ENCODE measurements around the gene KISS1.

Gene KISS1

GRCh38 chr1:204221271-204221670, 25.0 kb upstream of the KISS1 start:
- POLR2A ChIA-PET, result no interaction called here
- H3K4me3 ChIP-seq (ENCODE audit: low read depth, low read length), result no peak overlapping the region
- no peak for DNase-seq (ENCODE audit: low read depth, low spot score)
- no peak for TF ChIP-seq CTCF (IDR thresholded peaks at IDR 0.05; ENCODE audit: insufficient read depth, low read length, missing control alignments)
- CTCF ChIA-PET, result interaction anchor here (1.0 kb wide), 1 partner anchor 14 kb away, joined by 3 read pairs; no protein-coding TSS in a partner anchor

GRCh38 chr1:204219971-204220616, 23.8 kb upstream of the KISS1 start:
- DNase-seq (ENCODE audit: low read depth, low spot score), result no peak
- no peak overlapping the region for H3K4me3 ChIP-seq (ENCODE audit: low read depth, low read length)
- ChIA-PET CTCF (interaction anchor here (0.9 to 8.1 kb wide), 6 partner anchors 13 to 141 kb away, joined by 3 to 319 read pairs (median 24); partner anchors contain the start of gene PLEKHA6), POLR2A (no interaction called here)
- no peak for TF ChIP-seq CTCF (IDR thresholded peaks at IDR 0.05; ENCODE audit: insufficient read depth, low read length, missing control alignments)

GRCh38 chr1:204218552-204218951, 22.3 kb upstream of the KISS1 start:
- CTCF ChIA-PET, result interaction anchor here (2.2 to 8.1 kb wide), 5 partner anchors 10 to 143 kb away, joined by 7 to 319 read pairs (median 40); partner anchors contain the start of gene PLEKHA6
- no peak overlapping the region for H3K4me3 ChIP-seq (ENCODE audit: low read depth, low read length)
- DNase-seq (ENCODE audit: low read depth, low spot score), result no peak
- no peak for TF ChIP-seq CTCF (IDR thresholded peaks at IDR 0.05; ENCODE audit: insufficient read depth, low read length, missing control alignments)
- POLR2A ChIA-PET, result no interaction called here

- DNase-seq (ENCODE audit: low read depth, low spot score), result no peak
- POLR2A ChIA-PET, result no interaction called here
- no peak for TF ChIP-seq CTCF (IDR thresholded peaks at IDR 0.05; ENCODE audit: insufficient read depth, low read length, missing control alignments)
- H3K4me3 ChIP-seq (ENCODE audit: low read depth, low read length), result no peak overlapping the region
- CTCF ChIA-PET, result interaction anchor here (1.4 to 8.1 kb wide), 7 partner anchors 11 to 589 kb away, joined by 3 to 319 read pairs (median 40); partner anchors contain the start of gene PLEKHA6
Measured at GRCh38 chr1:204217648-204218000, 21.3 kb upstream of the KISS1 start.

- TF ChIP-seq CTCF (IDR thresholded peaks at IDR 0.05; ENCODE audit: insufficient read depth, low read length, missing control alignments), result no peak
- H3K4me3 ChIP-seq (ENCODE audit: low read depth, low read length), result no peak overlapping the region
- ChIA-PET POLR2A (no interaction called here), CTCF (interaction anchor here (1.0 to 8.1 kb wide), 12 partner anchors 11 to 590 kb away, joined by 3 to 319 read pairs (median 30); partner anchors contain the start of genes PIK3C2B and PLEKHA6)
- no peak for DNase-seq (ENCODE audit: low read depth, low spot score)
Measured at GRCh38 chr1:204216880-204217647, 20.8 kb upstream of the KISS1 start.

GRCh38 chr1:204216236-204216635, 19.9 kb upstream of the KISS1 start:
- H3K4me3 ChIP-seq (ENCODE audit: low read depth, low read length), result no peak overlapping the region
- no peak for DNase-seq (ENCODE audit: low read depth, low spot score)
- POLR2A ChIA-PET, result no interaction called here
- no peak for TF ChIP-seq CTCF (IDR thresholded peaks at IDR 0.05; ENCODE audit: insufficient read depth, low read length, missing control alignments)
- CTCF ChIA-PET, result interaction anchor here (0.9 to 8.1 kb wide), 18 partner anchors 10 to 591 kb away, joined by 3 to 319 read pairs (median 10); partner anchors contain the start of genes PIK3C2B and PLEKHA6

All from AG04449 (cell line).